ENCODE data around the gene TBC1D14. TPM values are rescaled to one million over a fixed set of nuclear protein-coding genes. Genes with fewer than 3 reads are reported as not detected.

TBC1D14 gene
- total RNA-seq, 2 experiments from 2014 or later: 39.4 to 39.8 TPM

- Mint-ChIP-seq H3K27me3 (ENCODE audit: low read depth) (no peaks in the 10 kb centered on the region), H3K4me1 (ENCODE audit: low read depth) (peaks cover 39% of the 10 kb centered on the region), H3K27ac (peak overlapping the region; percentile 92), H3K36me3 (ENCODE audit: low read depth) (peaks cover 14% of the 10 kb centered on the region), H3K4me3 (peak overlapping the region; percentile 48), H3K9me3 (ENCODE audit: insufficient read depth) (peaks cover 7% of the 10 kb centered on the region)
- no peak for DNase-seq
- ChIA-PET CTCF (interaction anchor here (0.7 to 3.2 kb wide), 14 partner anchors 9 to 190 kb away, joined by 3 to 12 read pairs (median 4); partner anchors contain the start of gene TBC1D14), POLR2A (interaction anchor here (1.3 kb wide), 1 partner anchor 17 kb away, joined by 6 read pairs; no protein-coding TSS in a partner anchor)
- ATAC-seq: peak; percentile 13
Measured at GRCh38 chr4:6891436-6892170, 18.0 kb upstream of the TBC1D14 start.

DNA sequence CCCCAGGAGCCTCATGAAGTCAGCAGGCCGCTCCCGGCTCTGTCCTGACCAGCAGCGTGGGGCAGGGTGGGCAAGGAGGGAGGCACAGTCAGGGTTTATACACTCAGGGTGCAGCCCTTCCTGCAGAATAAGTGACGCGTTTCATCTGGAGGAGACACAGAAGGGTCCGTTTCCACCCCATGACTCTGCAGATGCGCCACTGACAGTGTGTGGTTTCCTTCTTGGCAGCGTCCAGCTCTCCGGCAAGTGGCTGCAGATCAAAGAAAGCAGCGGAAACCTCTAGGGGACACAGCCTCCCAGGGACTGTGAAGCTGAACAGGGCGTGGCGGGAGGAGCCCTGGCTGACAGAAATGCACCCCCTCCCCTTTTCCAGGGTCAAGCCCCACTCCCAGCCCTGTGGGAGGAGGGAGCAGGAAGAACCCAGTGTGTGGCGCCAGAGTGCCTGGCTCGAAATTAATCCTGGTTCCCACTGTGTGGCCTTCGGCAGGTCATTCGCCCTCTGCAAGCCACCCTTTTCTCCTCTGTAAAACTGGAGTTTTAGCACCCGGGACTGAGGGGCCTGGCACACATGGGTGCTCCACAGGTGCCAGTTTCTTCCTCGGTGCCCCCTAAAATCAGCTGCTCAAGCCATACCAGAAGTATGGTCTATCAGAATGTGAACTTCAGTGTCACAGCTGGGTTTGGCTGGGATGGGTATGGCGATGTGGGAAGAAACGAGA lies 17.3 kb upstream of the TBC1D14 start:
- Mint-ChIP-seq H3K4me1 (ENCODE audit: low read depth) (peaks cover 42% of the 10 kb centered on the region), H3K27ac (peak overlapping the region; percentile 92), H3K4me3 (peak overlapping the region; percentile 48), H3K9me3 (ENCODE audit: insufficient read depth) (peaks cover 7% of the 10 kb centered on the region), H3K27me3 (ENCODE audit: low read depth) (no peaks in the 10 kb centered on the region), H3K36me3 (ENCODE audit: low read depth) (peaks cover 14% of the 10 kb centered on the region)
- DNase-seq (peak; percentile 76), ATAC-seq (peak; percentile 85)
- ChIA-PET POLR2A (interaction anchor here (1.3 to 4.7 kb wide), 6 partner anchors 14 to 176 kb away, joined by 3 to 36 read pairs (median 4); partner anchors contain the start of genes GRPEL1 and TBC1D14), CTCF (interaction anchor here (0.7 to 3.2 kb wide), 18 partner anchors 8 to 189 kb away, joined by 3 to 12 read pairs (median 4); partner anchors contain the start of gene TBC1D14)

DNA sequence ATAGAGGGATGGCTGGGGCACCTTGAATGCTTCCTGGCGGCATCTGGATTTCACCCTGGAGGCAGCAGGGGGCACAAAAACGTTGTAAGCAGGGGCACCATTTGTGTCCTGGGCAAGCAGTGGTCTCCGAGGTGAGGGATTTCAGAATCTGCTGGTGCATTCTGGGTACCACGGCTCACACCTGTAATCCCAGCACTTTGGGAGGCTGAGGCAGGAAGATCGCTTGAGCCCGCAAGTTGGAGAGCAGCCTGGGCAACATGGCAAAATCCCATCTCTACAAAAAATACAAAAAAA lies 16.8 kb upstream of the TBC1D14 start:
- DNase-seq (no peak), ATAC-seq (no peak)
- no peaks in the 10 kb centered on the region for H3K27me3 Mint-ChIP-seq (ENCODE audit: low read depth)
- H3K4me1 Mint-ChIP-seq (ENCODE audit: low read depth): peaks cover 42% of the 10 kb centered on the region
- H3K9me3 Mint-ChIP-seq (ENCODE audit: insufficient read depth): peaks cover 7% of the 10 kb centered on the region
- ChIA-PET POLR2A (interaction anchor here (1.3 to 4.7 kb wide), 5 partner anchors 14 to 175 kb away, joined by 3 to 36 read pairs (median 4); partner anchors contain the start of genes GRPEL1 and TBC1D14), CTCF (interaction anchor here (0.6 to 3.2 kb wide), 15 partner anchors 7 to 218 kb away, joined by 3 to 12 read pairs (median 3); partner anchors contain the start of gene TBC1D14)
- peak overlapping the region; percentile 92 for H3K27ac Mint-ChIP-seq
- no peak overlapping the region for H3K4me3 Mint-ChIP-seq
- peaks cover 14% of the 10 kb centered on the region for H3K36me3 Mint-ChIP-seq (ENCODE audit: low read depth)

DNA sequence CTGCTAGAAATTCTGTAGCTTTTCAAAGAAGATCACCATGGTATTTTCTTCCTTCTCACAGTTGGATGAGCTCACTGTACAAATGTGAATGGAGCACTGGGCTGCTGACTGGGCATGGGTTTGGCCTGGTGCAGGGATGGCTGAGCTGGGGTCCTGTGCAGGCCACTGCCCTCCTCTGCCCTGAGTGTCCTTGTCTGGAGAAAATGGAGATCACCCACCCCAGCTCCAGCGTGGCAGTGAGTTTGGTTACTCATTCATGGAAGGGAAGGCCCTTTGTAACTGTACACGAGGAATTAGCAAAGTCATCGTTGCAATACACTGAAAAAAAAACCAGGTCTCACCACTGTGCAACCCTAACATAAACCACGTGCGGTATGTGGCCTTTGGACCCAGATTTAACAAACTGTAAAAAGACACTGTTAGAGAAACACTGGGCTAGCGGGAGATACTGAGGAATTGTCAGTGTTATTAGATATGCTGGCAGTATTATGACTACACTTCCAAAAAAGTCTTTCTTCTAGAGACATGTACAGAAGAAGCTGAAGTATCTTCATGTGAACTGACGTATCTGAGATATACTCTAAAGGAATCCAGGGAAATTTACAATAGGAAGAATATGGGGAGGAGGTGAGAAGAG lies 16.1 kb upstream of the TBC1D14 start:
- Mint-ChIP-seq H3K4me1 (ENCODE audit: low read depth) (peaks cover 42% of the 10 kb centered on the region), H3K36me3 (ENCODE audit: low read depth) (peaks cover 14% of the 10 kb centered on the region), H3K27me3 (ENCODE audit: low read depth) (no peaks in the 10 kb centered on the region), H3K4me3 (no peak overlapping the region), H3K9me3 (ENCODE audit: insufficient read depth) (peaks cover 7% of the 10 kb centered on the region), H3K27ac (peak overlapping the region; percentile 50)
- ATAC-seq (no peak), DNase-seq (no peak)
- CTCF ChIA-PET: interaction anchor here (0.6 to 3.2 kb wide), 12 partner anchors 13 to 219 kb away, joined by 3 to 12 read pairs (median 3); partner anchors contain the start of gene TBC1D14
- POLR2A ChIA-PET: interaction anchor here (1.3 to 4.7 kb wide), 5 partner anchors 13 to 175 kb away, joined by 3 to 36 read pairs (median 4); partner anchors contain the start of genes GRPEL1 and TBC1D14

DNA sequence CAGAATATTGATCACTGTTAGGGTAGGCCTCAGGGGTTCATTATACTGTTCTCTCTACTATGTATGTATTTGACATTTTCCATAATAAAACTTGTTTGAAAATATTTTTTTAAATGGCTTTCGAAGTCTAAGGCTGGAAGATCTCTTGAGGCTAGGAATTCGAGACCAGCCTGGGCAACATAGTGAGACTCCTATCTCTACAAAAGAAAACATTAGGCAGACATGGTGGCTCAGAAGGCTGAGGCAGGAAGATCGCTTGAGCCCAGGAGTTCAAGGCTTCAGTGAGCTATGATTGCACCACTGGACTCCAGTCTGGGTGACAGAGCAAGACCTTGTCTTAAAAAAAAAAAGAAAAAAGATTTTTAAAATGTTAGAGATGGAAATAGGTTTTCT lies 15.5 kb upstream of the TBC1D14 start:
- H3K36me3 Mint-ChIP-seq (ENCODE audit: low read depth): peaks cover 15% of the 10 kb centered on the region
- CTCF ChIA-PET: interaction anchor here (1.5 to 2.6 kb wide), 3 partner anchors 33 to 219 kb away, joined by 3 to 7 read pairs (median 3); no protein-coding TSS in a partner anchor
- no peak overlapping the region for H3K27ac Mint-ChIP-seq
- DNase-seq: no peak
- H3K27me3 Mint-ChIP-seq (ENCODE audit: low read depth): no peaks in the 10 kb centered on the region
- ATAC-seq: no peak
- peaks cover 7% of the 10 kb centered on the region for H3K9me3 Mint-ChIP-seq (ENCODE audit: insufficient read depth)
- POLR2A ChIA-PET: interaction anchor here (4.7 kb wide), 1 partner anchor 15 kb away, joined by 36 read pairs; the partner anchor contains the start of gene TBC1D14
- no peak overlapping the region for H3K4me3 Mint-ChIP-seq
- H3K4me1 Mint-ChIP-seq (ENCODE audit: low read depth): peaks cover 46% of the 10 kb centered on the region

DNA sequence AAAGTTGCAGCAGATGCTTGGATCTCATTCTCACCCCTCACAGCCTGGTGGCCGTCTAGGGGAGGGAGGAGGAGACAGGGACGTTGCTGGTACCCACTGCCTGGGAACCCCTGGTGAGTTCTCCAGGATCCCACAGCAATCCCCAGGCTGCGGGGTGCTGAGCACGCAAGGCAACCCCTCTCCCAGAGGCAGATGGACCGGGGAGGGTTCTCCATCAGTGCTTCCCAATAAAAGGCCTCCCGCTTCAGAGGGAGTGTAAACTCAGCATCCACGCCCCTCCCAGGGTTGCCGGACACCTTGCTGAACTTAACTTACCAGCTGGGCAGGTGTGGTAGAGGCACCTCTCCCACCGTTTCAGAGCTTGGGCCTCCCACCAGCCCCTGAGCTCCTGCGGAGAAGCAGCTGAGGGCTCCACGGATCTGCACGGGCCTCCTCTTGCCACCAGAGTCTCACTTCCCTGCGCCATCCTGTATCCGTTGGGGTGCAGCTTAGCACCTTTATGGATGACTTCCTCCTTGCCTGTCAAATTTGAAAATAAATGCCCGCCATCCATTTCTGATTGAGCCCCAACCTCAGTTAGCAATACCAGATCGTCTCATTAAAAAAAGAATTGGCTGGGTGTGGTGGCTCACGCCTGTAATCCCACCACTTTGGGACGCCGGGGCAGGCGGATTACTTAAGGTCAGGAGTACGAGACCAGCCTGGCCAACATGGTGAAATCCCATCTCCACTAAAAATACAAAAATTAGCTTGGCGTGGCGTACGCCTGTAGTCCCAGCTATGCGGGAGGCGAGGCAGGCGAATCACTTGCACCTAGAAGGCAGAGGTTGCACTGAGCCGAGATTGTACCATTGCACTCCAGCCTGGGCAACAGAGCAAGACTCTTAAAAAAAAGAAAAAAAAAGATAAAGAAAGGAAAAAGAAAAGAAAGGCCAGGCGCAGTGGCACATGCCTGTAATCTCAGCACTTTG lies 14.8 kb upstream of the TBC1D14 start:
- H3K27ac Mint-ChIP-seq: no peak overlapping the region
- DNase-seq (no peak), ATAC-seq (no peak)
- peaks cover 11% of the 10 kb centered on the region for H3K36me3 Mint-ChIP-seq (ENCODE audit: low read depth)
- H3K27me3 Mint-ChIP-seq (ENCODE audit: low read depth): no peaks in the 10 kb centered on the region
- peaks cover 53% of the 10 kb centered on the region for H3K4me1 Mint-ChIP-seq (ENCODE audit: low read depth)
- H3K4me3 Mint-ChIP-seq: no peak overlapping the region
- ChIA-PET CTCF (interaction anchor here (0.9 to 1.5 kb wide), 2 partner anchors 21 to 32 kb away, joined by 3 to 4 read pairs; no protein-coding TSS in a partner anchor), POLR2A (interaction anchor here (0.7 to 4.7 kb wide), 3 partner anchors 14 to 255 kb away, joined by 3 to 36 read pairs (median 8); partner anchors contain the start of gene TBC1D14)
- H3K9me3 Mint-ChIP-seq (ENCODE audit: insufficient read depth): peaks cover 7% of the 10 kb centered on the region

DNA sequence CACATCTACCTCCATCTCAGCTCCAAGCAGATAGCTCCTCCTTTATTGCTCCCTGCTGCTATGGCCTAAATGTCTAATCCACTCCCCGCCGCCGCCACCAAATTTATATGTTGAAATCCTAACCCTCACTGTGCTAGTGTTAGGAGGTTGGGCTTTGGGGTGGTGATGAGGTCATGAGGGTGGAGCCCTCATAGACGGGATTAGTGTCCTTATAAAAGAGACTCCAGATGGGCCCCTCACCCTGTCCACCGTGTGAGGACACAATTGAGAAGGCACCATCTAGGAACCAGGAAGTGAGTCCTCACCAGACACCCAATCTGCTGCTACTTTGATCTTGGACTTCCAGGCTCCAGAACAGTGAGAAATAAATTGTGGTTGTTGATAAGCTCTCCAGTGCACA lies 13.6 kb upstream of the TBC1D14 start:
- H3K4me1 Mint-ChIP-seq (ENCODE audit: low read depth): peaks cover 59% of the 10 kb centered on the region
- CTCF ChIA-PET: interaction anchor here (0.9 to 1.3 kb wide), 3 partner anchors 10 to 22 kb away, joined by 3 to 4 read pairs (median 4); no protein-coding TSS in a partner anchor

DNA sequence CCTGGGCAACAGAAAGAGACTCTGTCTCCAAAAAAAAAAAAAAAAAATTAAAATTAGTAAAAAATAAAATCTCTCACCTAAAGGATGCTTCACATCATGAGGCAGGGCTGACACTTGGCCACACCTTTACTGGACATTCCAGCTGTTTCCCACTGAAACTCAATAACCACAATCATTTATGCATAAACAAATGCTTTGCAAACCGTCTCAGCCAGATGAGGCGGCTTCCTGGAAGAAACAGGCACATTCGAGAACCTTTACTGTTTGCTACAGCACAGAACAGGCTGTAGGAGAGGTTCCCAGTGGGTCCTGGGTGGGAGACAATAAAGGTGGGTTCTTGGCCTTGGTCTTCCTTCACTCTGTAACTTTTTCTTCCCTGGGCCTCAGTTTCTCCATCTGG lies 10.9 kb upstream of the TBC1D14 start:
- Mint-ChIP-seq H3K4me1 (ENCODE audit: low read depth) (peaks cover 41% of the 10 kb centered on the region), H3K4me3 (peak overlapping the region; percentile 30), H3K27ac (peak overlapping the region; percentile 95), H3K27me3 (ENCODE audit: low read depth) (no peaks in the 10 kb centered on the region), H3K36me3 (ENCODE audit: low read depth) (peaks cover 1% of the 10 kb centered on the region), H3K9me3 (ENCODE audit: insufficient read depth) (no peaks in the 10 kb centered on the region)
- no peak for DNase-seq
- ATAC-seq: peak; percentile 31
- POLR2A ChIA-PET: interaction anchor here (0.7 to 3.4 kb wide), 6 partner anchors 10 to 258 kb away, joined by 3 to 48 read pairs (median 4); partner anchors contain the start of genes MRFAP1 and TBC1D14
- CTCF ChIA-PET: interaction anchor here (0.7 to 2.6 kb wide), 10 partner anchors 12 to 172 kb away, joined by 3 to 39 read pairs (median 4); partner anchors contain the start of gene TBC1D14

More for the DNA sequence above, 13.6 kb upstream of the TBC1D14 start:
- POLR2A ChIA-PET: interaction anchor here (0.7 to 4.7 kb wide), 4 partner anchors 13 to 256 kb away, joined by 3 to 36 read pairs (median 6); partner anchors contain the start of gene TBC1D14
- Mint-ChIP-seq H3K27me3 (ENCODE audit: low read depth) (no peaks in the 10 kb centered on the region), H3K9me3 (ENCODE audit: insufficient read depth) (no peaks in the 10 kb centered on the region), H3K27ac (no peak overlapping the region), H3K36me3 (ENCODE audit: low read depth) (peaks cover 1% of the 10 kb centered on the region), H3K4me3 (no peak overlapping the region)
- DNase-seq (no peak), ATAC-seq (no peak)

DNA sequence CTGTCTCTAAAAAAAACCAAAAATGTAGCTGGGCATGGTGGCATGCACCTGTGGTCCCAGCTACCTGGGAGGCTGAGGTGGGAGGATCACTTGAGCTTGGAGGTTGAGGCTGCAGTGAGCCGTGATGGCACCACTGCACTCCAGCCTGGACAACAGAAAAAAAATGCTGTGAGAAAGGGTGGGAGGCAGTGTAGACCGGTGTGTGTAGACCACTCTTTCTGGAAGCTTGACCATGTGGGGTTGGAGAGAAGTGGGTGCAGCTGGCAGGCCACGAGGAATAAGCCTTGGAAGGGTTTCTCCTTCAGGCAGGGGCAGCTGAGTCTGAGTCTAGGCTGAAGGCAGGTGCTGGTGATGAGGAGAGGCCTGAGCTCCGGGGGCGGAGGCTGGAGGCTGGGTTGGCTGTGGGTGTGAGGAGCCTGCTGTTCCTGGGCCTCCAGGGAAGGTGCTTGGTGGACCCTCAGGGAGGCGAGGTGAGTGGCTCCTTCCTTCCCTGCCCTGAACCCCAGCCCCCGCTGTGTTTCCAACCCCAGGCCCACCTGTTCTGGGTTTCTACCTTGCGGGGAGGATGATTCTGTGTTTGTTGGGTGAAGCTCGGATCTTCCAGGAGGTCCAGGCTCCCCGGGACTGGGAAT lies 9.3 kb upstream of the TBC1D14 start:
- DNase-seq (no peak), ATAC-seq (no peak)
- Mint-ChIP-seq H3K4me3 (no peak overlapping the region), H3K36me3 (ENCODE audit: low read depth) (peaks cover 1% of the 10 kb centered on the region), H3K27me3 (ENCODE audit: low read depth) (no peaks in the 10 kb centered on the region), H3K4me1 (ENCODE audit: low read depth) (peaks cover 50% of the 10 kb centered on the region), H3K27ac (peak overlapping the region; percentile 95), H3K9me3 (ENCODE audit: insufficient read depth) (no peaks in the 10 kb centered on the region)
- POLR2A ChIA-PET: interaction anchor here (1.0 to 3.4 kb wide), 10 partner anchors 9 to 260 kb away, joined by 3 to 48 read pairs (median 5); partner anchors contain the start of genes GRPEL1, MRFAP1 and TBC1D14
- CTCF ChIA-PET: interaction anchor here (0.9 to 2.6 kb wide), 12 partner anchors 8 to 210 kb away, joined by 3 to 39 read pairs (median 5); partner anchors contain the start of gene TBC1D14
